Activated T-cell treated with anti-CD3 and anti-CD28 coated beads for 4 hours (primary cell): ENCODE results near the gene CACNA2D2.
A peak's percentile ranks its signal among the peaks of the same experiment; 100 is the strongest.
"Not testable (repeated sequence)": the region's sequence is repeated elsewhere in the genome, so short reads cannot be mapped to it uniquely, and the experiment has no call there.

Source experiments
- DNase-seq: peaks from one replicate; pipeline ENCODE4 v3.0.0-alpha.2; 2020

The CACNA2D2 gene

GRCh38 chr3:50525987-50526386, 22.6 kb upstream of the CACNA2D2 start:
- peak; percentile 31 for DNase-seq

- no peak for DNase-seq
Observed at GRCh38 chr3:50525191-50525910, 21.9 kb upstream of the CACNA2D2 start.

- DNase-seq, result no peak
Observed at GRCh38 chr3:50524746-50525145, 21.3 kb upstream of the CACNA2D2 start.

- DNase-seq, result no peak
Observed at GRCh38 chr3:50523279-50523811, 19.9 kb upstream of the CACNA2D2 start.

DNA sequence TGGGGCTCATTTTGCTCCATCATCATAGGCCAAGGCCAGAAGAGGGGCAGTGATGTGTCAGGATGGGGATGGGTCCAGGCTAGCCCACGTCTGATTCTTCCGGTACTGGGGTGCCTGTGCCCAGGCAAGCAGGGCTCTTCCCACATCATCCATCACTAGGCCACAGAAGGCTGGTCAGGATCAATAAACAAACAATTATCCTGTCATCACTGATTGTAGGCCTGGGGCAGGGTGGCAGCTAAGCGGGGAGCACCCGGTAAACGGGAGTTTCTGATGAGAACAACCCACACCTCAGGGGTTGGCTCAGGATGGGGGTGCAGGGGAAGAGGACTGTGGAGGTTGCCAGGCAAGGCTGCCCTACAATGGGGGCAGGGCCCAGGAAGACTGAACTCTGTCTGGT, 18.1 kb upstream of the CACNA2D2 start:
- no peak for DNase-seq

DNA sequence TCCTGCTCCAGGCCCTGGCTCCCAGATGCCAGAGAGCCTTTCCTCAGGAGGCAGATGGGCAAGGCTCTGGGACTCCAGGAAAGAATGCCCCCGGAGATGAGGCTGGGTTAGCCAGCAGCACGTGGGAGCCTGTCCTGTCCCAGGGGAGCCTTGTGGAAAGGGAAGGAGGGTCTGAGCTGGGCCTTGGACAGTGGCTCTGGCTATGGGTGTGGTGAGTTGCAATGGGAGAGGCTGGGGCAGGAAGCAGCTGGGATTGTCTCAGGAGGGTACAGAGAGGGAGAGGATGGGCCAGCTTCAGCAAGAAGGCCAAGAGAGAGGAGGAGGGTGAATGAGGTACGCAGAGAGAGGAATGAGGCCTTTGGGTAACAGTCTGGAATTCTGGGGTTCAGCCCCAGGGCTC, 17.4 kb upstream of the CACNA2D2 start:
- no peak for DNase-seq

- peak; percentile 67 for DNase-seq
Observed at GRCh38 chr3:50519471-50520089, 16.1 kb upstream of the CACNA2D2 start.

DNA sequence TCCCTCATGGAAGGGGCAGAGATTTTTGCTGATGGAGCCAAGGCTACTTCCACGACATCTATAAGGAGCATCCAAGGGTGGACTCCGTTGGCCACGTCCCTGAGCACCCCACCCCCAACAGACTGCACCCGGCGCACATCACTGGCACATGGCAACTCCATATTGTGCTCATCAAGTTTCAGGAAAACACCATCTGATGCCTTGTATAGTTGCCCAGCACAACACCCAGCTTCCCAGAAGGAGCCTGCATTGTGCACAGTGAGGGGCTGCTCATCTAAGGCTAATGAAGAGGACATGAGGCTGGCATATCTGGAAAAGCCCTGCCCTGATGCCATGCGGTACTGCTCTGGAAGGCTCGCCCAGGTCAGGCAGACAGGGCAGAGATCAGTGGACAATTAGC, 15.0 kb upstream of the CACNA2D2 start:
- no peak for DNase-seq

GRCh38 chr3:50517721-50518206, 14.3 kb upstream of the CACNA2D2 start:
- DNase-seq, result no peak

DNA sequence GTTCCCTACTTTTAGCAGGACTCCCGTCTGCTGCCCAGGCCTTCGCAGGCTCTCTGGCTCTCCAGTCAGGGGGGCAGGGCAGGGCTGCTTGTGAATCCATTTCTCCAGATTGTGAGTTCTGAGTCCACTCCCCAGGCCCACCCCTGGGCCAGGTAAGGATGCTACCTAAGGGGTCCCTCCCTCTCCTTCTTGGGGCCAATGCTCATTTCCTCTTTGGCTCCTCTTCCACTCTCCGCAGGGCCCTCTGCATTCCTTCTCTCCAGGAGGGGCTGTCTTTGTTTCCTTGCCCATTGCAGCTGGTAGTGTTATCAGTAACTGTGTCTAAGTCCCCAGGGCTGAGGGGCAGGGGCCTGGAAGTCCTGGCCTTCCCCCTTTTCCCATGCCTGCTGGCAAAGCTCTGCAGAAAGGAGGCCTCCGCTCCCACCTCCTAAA, 13.0 kb upstream of the CACNA2D2 start:
- DNase-seq, result no peak

- DNase-seq, result no peak
Observed at GRCh38 chr3:50515565-50516439, 12.4 kb upstream of the CACNA2D2 start.

DNA sequence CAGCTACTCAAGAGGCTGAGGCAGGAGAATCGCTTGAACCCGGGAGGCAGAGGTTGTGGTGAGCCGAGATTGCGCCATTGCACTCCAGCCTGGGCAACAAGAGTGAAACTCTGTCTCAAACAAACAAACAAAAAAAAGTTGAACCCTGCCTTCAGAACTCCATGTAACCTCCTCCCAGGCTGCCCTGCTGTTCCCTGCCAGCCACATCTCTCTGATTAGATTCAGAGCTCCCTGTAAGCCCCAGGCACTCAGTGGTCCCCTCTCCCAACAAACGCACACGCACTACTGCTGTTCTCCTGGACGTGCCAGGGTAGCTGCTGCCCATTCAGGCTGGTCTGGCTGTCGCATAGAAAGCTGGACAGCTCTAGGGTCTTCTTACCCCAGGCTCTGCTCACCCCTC, 9.5 kb upstream of the CACNA2D2 start:
- DNase-seq, result not testable (repeated sequence)

DNA sequence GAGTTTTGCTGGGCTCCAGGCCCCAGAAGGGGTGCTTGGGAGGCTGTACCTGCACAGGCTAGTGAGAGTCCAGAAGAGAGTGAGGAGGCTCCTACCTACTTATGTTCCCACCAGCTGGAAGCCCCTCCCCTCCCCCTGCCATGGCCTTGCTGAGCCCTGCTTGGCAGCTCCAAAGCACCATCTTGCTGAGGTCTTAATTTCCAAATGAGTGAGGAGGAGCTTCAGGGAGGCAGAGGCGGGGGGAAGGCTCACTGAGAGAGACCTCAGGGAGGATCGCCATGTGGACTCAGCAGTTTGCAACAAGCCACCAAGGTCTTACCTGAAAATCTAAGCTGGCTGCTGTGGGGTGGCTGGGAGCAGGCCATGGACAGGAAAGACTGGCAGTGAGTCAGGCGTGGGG, 8.7 kb upstream of the CACNA2D2 start:
- DNase-seq, result no peak

- DNase-seq, result no peak
Observed at GRCh38 chr3:50510325-50510724, 6.9 kb upstream of the CACNA2D2 start.

DNA sequence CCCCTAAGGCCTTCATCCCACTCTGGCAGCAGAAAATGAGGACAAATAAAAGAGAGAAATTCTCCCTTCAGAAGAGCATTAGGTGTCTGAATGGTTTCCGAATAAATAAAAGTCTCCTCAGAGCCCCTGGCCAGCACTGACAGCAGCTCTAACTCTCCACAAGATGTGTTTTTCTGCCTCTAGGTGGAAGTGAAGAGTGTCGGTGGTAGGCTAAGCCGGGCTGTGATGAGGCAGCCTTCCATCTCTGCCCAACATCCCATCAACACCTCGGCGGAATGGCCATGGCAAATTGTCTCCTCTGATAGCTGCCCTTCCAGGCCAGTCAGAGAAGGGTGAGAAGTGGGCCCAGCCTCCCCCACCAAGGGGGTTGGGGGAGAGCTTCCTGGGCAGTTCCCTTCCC, 6.3 kb upstream of the CACNA2D2 start:
- DNase-seq, result no peak

DNA sequence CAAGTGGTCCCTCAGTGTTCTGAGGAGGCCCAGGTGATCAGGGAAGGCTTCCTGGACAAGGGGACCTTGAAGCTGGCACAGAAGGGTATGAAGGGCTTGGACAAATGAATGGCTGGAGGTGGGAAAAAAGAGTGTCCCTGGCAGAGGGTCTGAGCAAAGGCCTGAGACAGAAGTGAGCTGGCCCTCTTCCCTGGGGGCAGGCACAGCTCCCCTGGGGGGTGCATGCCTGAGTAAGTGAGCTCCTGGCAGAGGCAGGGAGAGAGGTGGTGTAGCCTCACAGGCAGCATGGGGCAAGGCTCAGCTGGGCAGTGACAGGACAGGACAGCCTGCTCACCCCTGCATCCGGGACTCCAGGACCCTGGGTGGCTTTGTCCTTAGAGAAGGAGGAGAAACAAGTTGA, 5.4 kb upstream of the CACNA2D2 start:
- DNase-seq, result no peak

DNA sequence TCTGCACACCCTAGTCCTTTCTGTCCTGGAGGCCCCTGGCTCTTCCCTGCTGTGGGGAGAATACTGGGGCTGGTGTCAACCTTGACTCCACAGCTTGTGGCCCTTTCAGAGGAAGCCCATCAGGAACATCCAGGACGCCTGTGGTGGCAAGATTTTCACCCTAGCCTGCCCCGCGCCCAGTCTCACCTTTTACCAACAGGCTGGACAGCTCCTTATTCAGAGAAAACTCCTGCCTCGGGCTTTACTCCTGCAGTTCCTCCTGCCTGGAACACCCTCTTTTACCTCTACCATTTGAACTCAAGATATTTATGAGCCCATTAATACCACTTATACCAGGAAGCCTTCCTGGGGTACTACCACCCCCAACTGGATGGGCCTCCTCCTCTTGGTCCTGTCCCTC, 2.7 kb upstream of the CACNA2D2 start:
- DNase-seq, result no peak

- no peak for DNase-seq
Observed at GRCh38 chr3:50504681-50505080, 1.2 kb upstream of the CACNA2D2 start.

DNA sequence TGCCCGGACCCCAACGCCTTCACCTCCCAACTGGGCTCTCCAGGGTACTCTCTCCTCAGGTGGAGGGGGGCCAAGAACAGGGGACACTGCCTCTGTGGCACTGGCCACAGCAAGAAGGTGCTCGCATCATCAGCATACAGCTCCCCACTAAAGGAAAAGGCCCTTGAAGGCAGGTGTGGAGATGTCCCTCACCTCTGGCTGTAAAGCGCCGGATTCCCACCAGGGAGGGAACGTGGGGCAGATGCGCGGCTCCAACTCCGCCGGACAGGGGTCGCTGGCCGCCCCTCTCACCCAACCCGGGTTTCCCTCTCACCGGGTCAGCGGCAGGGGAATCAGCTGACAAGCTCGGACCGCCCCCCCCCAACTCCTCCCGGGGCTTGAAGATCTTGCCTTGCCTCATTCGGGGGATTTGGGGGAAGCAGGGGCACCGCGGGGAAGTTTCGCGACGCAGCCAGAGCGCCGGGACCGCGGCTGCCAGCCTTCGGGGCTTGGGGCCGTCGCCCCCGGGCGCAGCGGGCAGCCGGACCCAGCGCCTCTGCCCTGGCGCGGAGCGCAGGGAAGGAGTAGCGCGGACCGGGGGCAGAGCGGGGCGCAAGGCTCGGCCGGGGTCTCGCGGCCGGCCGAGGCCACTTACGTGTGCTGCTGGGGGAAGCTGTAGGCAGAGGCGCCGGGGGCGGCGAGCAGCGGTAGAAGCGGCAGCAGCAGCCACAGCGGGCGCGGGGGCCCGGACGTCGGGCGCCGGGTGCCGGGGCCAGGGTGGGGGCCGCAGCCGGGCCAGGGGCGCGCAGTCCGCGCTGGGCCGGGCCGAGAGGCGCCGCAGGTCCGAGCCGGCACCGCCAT, 630 bp downstream of the CACNA2D2 start:
- DNase-seq, result no peak

GRCh38 chr3:50502225-50502583, 1.2 kb downstream of the CACNA2D2 start:
- DNase-seq, result no peak

DNA sequence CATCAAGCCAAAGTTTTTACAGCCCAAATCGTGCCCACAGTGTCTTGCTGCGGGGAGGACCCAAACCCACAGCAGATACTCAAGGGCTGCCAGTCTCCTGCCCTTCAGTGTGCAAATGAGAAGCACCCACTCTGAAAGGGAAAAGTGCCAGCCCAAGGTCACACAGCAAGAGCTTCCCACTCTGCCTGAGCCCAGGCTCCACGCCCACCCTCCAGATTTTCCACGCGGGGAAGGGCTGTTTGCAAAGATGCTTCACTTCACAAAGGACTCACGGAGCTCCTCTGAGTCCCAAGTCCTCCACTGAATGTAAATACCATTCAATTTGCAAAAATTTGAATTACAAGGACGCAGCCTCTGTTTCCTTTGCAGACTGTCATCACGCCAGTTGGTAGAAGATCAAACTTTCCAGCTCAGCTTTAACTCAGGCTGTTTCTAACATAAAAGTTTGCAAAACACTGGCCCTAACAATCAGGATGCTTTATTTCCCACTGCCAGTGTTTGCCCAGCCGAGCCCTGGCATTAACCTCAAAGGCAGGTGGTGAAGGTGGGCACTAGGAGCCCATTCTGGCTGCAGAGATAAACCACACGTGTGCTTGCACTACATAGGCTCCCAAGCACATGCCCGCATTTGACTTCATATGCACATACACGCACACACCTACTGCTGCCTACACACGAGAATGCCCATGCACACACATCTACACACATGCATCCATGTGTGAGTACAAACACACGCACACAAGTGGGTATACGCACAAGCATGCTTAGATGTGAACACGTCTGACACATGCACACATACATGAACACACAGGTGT, 7.6 kb downstream of the CACNA2D2 start:
- DNase-seq, result no peak

GRCh38 chr3:50494126-50494525, 9.3 kb downstream of the CACNA2D2 start:
- no peak for DNase-seq
